IPS-11a (cell line): ENCODE results near the gene ATXN1.
"Not testable (repeated sequence)": the region's sequence is repeated elsewhere in the genome, so short reads cannot be mapped to it uniquely, and the experiment has no call there.

ENCODE experiments used
- H3K4me3 ChIP-seq: one replicate; pipeline ENCODE4 v1.5.1; 2013; ENCODE audit warnings: low read depth, low read length, control low read depth

Gene ATXN1

GRCh38 chr6:16399695-16400094, 361.6 kb downstream of the ATXN1 start:
- no peak overlapping the region for H3K4me3 ChIP-seq

- H3K4me3 ChIP-seq: no peak overlapping the region
Observed at GRCh38 chr6:16399158-16399557, 362.1 kb downstream of the ATXN1 start.

GRCh38 chr6:16398587-16398986, 362.7 kb downstream of the ATXN1 start:
- H3K4me3 ChIP-seq: no peak overlapping the region

GRCh38 chr6:16397623-16398022, 363.6 kb downstream of the ATXN1 start:
- no peak overlapping the region for H3K4me3 ChIP-seq

- no peak overlapping the region for H3K4me3 ChIP-seq
Observed at GRCh38 chr6:16396497-16397319, 364.6 kb downstream of the ATXN1 start.

- H3K4me3 ChIP-seq: no peak overlapping the region
Observed at GRCh38 chr6:16394632-16395031, 366.6 kb downstream of the ATXN1 start.

GRCh38 chr6:16393326-16393725, 367.9 kb downstream of the ATXN1 start:
- no peak overlapping the region for H3K4me3 ChIP-seq

- H3K4me3 ChIP-seq: no peak overlapping the region
Observed at GRCh38 chr6:16392010-16392409, 369.2 kb downstream of the ATXN1 start.

- H3K4me3 ChIP-seq: no peak overlapping the region
Observed at GRCh38 chr6:16391451-16391912, 369.8 kb downstream of the ATXN1 start.

GRCh38 chr6:16390909-16391450, 370.3 kb downstream of the ATXN1 start:
- not testable (repeated sequence) for H3K4me3 ChIP-seq

GRCh38 chr6:16389642-16390041, 371.6 kb downstream of the ATXN1 start:
- H3K4me3 ChIP-seq: no peak overlapping the region

- H3K4me3 ChIP-seq: no peak overlapping the region
Observed at GRCh38 chr6:16388488-16388887, 372.8 kb downstream of the ATXN1 start.

GRCh38 chr6:16386057-16386456, 375.2 kb downstream of the ATXN1 start:
- no peak overlapping the region for H3K4me3 ChIP-seq

- no peak overlapping the region for H3K4me3 ChIP-seq
Observed at GRCh38 chr6:16383607-16384206, 377.6 kb downstream of the ATXN1 start.

GRCh38 chr6:16381968-16382367, 379.3 kb downstream of the ATXN1 start:
- not testable (repeated sequence) for H3K4me3 ChIP-seq

- H3K4me3 ChIP-seq: no peak overlapping the region
Observed at GRCh38 chr6:16380220-16380809, 380.9 kb downstream of the ATXN1 start.

GRCh38 chr6:16378360-16378759, 382.9 kb downstream of the ATXN1 start:
- not testable (repeated sequence) for H3K4me3 ChIP-seq

- no peak overlapping the region for H3K4me3 ChIP-seq
Observed at GRCh38 chr6:16377470-16377869, 383.8 kb downstream of the ATXN1 start.

- H3K4me3 ChIP-seq: no peak overlapping the region
Observed at GRCh38 chr6:16375843-16376242, 385.4 kb downstream of the ATXN1 start.

GRCh38 chr6:16375206-16375605, 386.1 kb downstream of the ATXN1 start:
- no peak overlapping the region for H3K4me3 ChIP-seq

- H3K4me3 ChIP-seq: no peak overlapping the region
Observed at GRCh38 chr6:16374461-16375200, 386.6 kb downstream of the ATXN1 start.
